Measurements from ENCODE around the gene PRRT2. TPM values are rescaled to one million over a fixed set of nuclear protein-coding genes. Genes with fewer than 3 reads are reported as not detected.

PRRT2 gene
- total RNA-seq, 2 donors from 2014 or later: 0.98 to 2.8 TPM

DNA sequence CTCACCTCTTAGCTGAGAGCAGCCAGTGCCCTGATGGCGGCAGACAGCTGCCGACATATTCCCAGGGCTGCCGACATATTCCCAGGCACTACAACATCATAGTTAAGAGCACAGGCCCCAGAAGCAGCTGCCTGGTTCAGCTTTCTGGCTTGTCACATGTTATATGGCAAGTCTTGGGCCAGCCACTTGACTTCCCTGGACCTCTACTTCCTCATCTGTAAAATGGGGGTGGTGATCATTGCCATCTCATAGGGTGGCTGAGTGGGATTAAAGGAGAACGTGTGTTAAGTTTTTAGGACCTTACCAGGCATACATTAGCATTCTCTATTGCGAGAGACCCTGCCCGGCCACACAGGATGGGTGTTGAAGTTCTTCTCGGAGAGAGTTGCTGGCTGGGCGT, 31.9 kb downstream of the PRRT2 start:
- no peaks in the 10 kb centered on the region for H3K9me3 Mint-ChIP-seq
- no peaks in the 10 kb centered on the region for H3K36me3 Mint-ChIP-seq
- no peak for ATAC-seq
- peaks cover 0 to 10% of the 10 kb centered on the region in 2 donors for H3K4me1 Mint-ChIP-seq (ENCODE audit: low read depth in 2 of 2)
- no peak for DNase-seq (ENCODE audit: low spot score)
- H3K27me3 Mint-ChIP-seq: no peaks in the 10 kb centered on the region
- H3K4me3 Mint-ChIP-seq: no peak overlapping the region
- no peak overlapping the region for H3K27ac Mint-ChIP-seq

- DNase-seq (ENCODE audit: low spot score) (no peak), ATAC-seq (no peak)
- Mint-ChIP-seq H3K9me3 (no peaks in the 10 kb centered on the region), H3K4me1 (ENCODE audit: low read depth in 2 of 2) (peaks cover 0 to 10% of the 10 kb centered on the region in 2 donors), H3K4me3 (no peak overlapping the region), H3K27me3 (no peaks in the 10 kb centered on the region), H3K36me3 (no peaks in the 10 kb centered on the region), H3K27ac (no peak overlapping the region)
These were observed 32.8 kb downstream of the PRRT2 start for GRCh38 chr16:29844575-29845331.

- Mint-ChIP-seq H3K27me3 (no peaks in the 10 kb centered on the region), H3K4me3 (no peak overlapping the region), H3K36me3 (no peaks in the 10 kb centered on the region), H3K4me1 (ENCODE audit: low read depth in 2 of 2) (peaks cover 0 to 10% of the 10 kb centered on the region in 2 donors), H3K27ac (no peak overlapping the region), H3K9me3 (no peaks in the 10 kb centered on the region)
- DNase-seq (ENCODE audit: low spot score): no peak
- no peak for ATAC-seq
These were observed 33.7 kb downstream of the PRRT2 start for GRCh38 chr16:29845656-29846055.

DNA sequence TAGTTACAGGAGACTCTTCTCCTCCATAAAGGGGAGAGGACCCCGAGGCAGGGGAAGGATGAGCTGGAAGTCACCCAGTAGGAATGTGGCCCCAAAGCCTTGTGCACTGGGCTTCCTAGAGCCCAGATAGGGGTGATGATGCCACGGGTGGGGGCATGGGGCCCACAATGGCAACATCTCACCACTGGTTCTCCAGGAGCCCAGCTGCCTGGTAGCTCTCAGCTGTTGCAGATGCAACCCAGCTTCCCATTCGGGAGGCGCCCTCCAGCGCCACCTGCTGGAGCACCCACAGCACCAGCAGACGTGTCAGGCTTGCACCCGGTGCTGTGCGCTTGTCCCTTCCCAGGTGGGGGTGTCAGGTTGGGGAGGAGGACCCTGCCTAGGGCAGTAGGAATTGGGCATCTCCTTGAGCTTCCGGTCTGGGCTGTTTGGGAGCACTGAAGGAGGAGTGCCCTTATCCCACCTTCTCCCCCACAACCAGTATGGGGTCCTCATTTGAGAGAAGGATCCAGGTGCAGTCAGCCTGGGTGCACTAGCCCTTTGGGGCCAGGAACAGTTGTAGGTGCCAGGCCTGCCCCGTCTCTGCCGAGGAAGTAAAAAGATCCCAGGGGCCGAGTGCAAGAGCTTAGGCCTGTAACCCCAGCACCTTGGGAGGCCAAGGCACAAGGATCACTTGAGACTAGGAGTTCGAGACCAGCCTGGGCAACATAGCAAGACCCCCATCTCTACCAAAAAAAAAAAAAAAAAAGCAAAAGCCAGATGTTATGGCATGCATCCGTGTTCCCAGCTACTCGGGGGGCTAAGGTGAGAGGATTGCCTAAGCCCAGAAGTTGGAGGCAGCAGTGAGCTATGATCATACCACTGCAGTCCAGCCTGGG, 36.7 kb downstream of the PRRT2 start:
- ATAC-seq: peak; percentile 81 to 82
- H3K36me3 Mint-ChIP-seq: no peaks in the 10 kb centered on the region
- H3K4me1 Mint-ChIP-seq (ENCODE audit: low read depth in 2 of 2): peaks cover 0 to 10% of the 10 kb centered on the region in 2 donors
- H3K9me3 Mint-ChIP-seq: no peaks in the 10 kb centered on the region
- peak; percentile 71 for DNase-seq (ENCODE audit: low spot score)
- no peak overlapping the region for H3K4me3 Mint-ChIP-seq
- no peak overlapping the region for H3K27ac Mint-ChIP-seq
- H3K27me3 Mint-ChIP-seq: no peaks in the 10 kb centered on the region

GRCh38 chr16:29849505-29849904, 37.5 kb downstream of the PRRT2 start:
- Mint-ChIP-seq H3K4me3 (no peak overlapping the region), H3K27ac (no peak overlapping the region), H3K36me3 (no peaks in the 10 kb centered on the region), H3K9me3 (no peaks in the 10 kb centered on the region), H3K4me1 (ENCODE audit: low read depth in 2 of 2) (peaks cover 0 to 10% of the 10 kb centered on the region in 2 donors), H3K27me3 (no peaks in the 10 kb centered on the region)
- DNase-seq (ENCODE audit: low spot score): no peak
- no peak for ATAC-seq

- Mint-ChIP-seq H3K4me1 (ENCODE audit: low read depth in 2 of 2) (peaks cover 0 to 6% of the 10 kb centered on the region in 2 donors), H3K4me3 (no peak overlapping the region), H3K27ac (no peak overlapping the region)
These were observed 39.0 kb downstream of the PRRT2 start for GRCh38 chr16:29850998-29851397.

DNA sequence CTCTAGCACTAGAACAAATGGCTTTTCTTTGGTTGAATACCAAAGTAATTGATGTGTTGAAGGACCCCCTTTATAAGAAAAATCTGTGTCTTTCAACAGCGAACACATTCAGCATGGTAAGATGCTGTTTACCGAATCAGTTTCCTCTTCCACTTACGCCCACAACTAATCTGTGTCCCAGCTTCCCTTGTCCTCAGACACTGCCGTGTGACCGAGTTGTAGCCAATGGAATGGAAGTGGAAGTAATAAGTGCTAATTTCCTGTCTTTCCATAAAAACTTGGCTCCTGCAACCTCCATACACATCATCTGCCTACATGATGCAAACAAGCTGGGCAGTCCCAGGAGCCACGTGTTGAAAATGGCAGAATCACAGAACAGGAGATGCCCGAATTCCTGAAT, 40.7 kb downstream of the PRRT2 start:
- Mint-ChIP-seq H3K4me1 (ENCODE audit: low read depth in 2 of 2) (peaks cover 0 to 3% of the 10 kb centered on the region in 2 donors), H3K27ac (no peak overlapping the region), H3K4me3 (no peak overlapping the region), H3K27me3 (no peaks in the 10 kb centered on the region), H3K9me3 (no peaks in the 10 kb centered on the region), H3K36me3 (no peaks in the 10 kb centered on the region)
- ATAC-seq: no peak
- DNase-seq (ENCODE audit: low spot score): no peak

More at GRCh38 chr16:29850998-29851397, 39.0 kb downstream of the PRRT2 start:
- ATAC-seq (no peak), DNase-seq (ENCODE audit: low spot score) (no peak)
- no peaks in the 10 kb centered on the region for H3K36me3 Mint-ChIP-seq
- no peaks in the 10 kb centered on the region for H3K27me3 Mint-ChIP-seq
- no peaks in the 10 kb centered on the region for H3K9me3 Mint-ChIP-seq

GRCh38 chr16:29854520-29855100, 42.6 kb downstream of the PRRT2 start:
- Mint-ChIP-seq H3K27me3 (no peaks in the 10 kb centered on the region), H3K36me3 (peaks cover 5% of the 10 kb centered on the region), H3K4me1 (ENCODE audit: low read depth in 2 of 2) (peaks cover 0 to 3% of the 10 kb centered on the region in 2 donors), H3K27ac (no peak overlapping the region), H3K9me3 (no peaks in the 10 kb centered on the region), H3K4me3 (no peak overlapping the region)
- ATAC-seq (no peak), DNase-seq (ENCODE audit: low spot score) (no peak)

GRCh38 chr16:29857133-29857760, 45.3 kb downstream of the PRRT2 start:
- ATAC-seq (no peak), DNase-seq (ENCODE audit: low spot score) (no peak)
- no peaks in the 10 kb centered on the region for H3K27me3 Mint-ChIP-seq
- H3K4me1 Mint-ChIP-seq (ENCODE audit: low read depth in 2 of 2): peaks cover 6 to 10% of the 10 kb centered on the region in 2 donors
- H3K4me3 Mint-ChIP-seq: no peak overlapping the region
- H3K9me3 Mint-ChIP-seq: no peaks in the 10 kb centered on the region
- no peak overlapping the region for H3K27ac Mint-ChIP-seq
- H3K36me3 Mint-ChIP-seq: peaks cover 5% of the 10 kb centered on the region

GRCh38 chr16:29858149-29858849, 46.3 kb downstream of the PRRT2 start:
- H3K9me3 Mint-ChIP-seq: no peaks in the 10 kb centered on the region
- peaks cover 5% of the 10 kb centered on the region for H3K36me3 Mint-ChIP-seq
- ATAC-seq (no peak), DNase-seq (ENCODE audit: low spot score) (no peak)
- no peaks in the 10 kb centered on the region for H3K27me3 Mint-ChIP-seq
- no peak overlapping the region for H3K4me3 Mint-ChIP-seq
- peaks cover 15 to 16% of the 10 kb centered on the region in 2 donors for H3K4me1 Mint-ChIP-seq (ENCODE audit: low read depth in 2 of 2)
- H3K27ac Mint-ChIP-seq: no peak overlapping the region

- Mint-ChIP-seq H3K4me1 (ENCODE audit: low read depth in 2 of 2) (peaks cover 19% of the 10 kb centered on the region in 2 donors), H3K4me3 (no peak overlapping the region), H3K36me3 (peaks cover 5% of the 10 kb centered on the region), H3K9me3 (no peaks in the 10 kb centered on the region), H3K27me3 (no peaks in the 10 kb centered on the region), H3K27ac (no peak overlapping the region)
- ATAC-seq (no peak), DNase-seq (ENCODE audit: low spot score) (no peak)
These were observed 47.0 kb downstream of the PRRT2 start for GRCh38 chr16:29858974-29859373.

DNA sequence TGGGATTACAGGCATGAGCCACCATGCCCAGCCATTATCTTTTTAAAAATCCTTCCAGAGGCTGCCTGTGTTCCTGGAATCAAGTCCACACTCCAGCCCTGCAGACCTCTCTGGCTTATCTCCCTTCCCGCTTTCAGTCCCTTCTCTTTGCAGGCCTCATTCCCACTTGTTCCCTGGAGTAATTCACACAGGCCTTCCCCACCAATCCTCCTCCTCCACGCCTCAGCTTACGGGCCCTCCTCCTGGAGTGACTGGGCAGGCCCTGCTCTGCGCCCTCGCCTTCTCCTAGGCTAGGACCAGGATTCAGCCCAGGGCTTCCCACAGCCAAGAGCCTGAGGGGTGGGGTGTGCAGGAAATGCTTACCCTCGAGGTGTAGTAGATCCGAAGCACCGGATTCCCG, 48.2 kb downstream of the PRRT2 start:
- no peak overlapping the region for H3K4me3 Mint-ChIP-seq
- no peak for DNase-seq (ENCODE audit: low spot score)
- H3K27ac Mint-ChIP-seq: peak overlapping the region in 1 of 2 donors; percentile 26
- no peak for ATAC-seq
- H3K36me3 Mint-ChIP-seq: peaks cover 5% of the 10 kb centered on the region
- H3K4me1 Mint-ChIP-seq (ENCODE audit: low read depth in 2 of 2): peaks cover 19% of the 10 kb centered on the region in 2 donors
- no peaks in the 10 kb centered on the region for H3K9me3 Mint-ChIP-seq
- H3K27me3 Mint-ChIP-seq: no peaks in the 10 kb centered on the region

GRCh38 chr16:29862383-29862883, 50.4 kb downstream of the PRRT2 start:
- Mint-ChIP-seq H3K9me3 (no peaks in the 10 kb centered on the region), H3K36me3 (peaks cover 5% of the 10 kb centered on the region), H3K4me3 (peak overlapping the region; percentile 99), H3K27me3 (no peaks in the 10 kb centered on the region), H3K4me1 (ENCODE audit: low read depth in 2 of 2) (peaks cover 19% of the 10 kb centered on the region in 2 donors), H3K27ac (peak overlapping the region; percentile 98 to 100)
- no peak for ATAC-seq
- no peak for DNase-seq (ENCODE audit: low spot score)
